ENCODE results near the gene CAMK1. TPM values are rescaled to one million over a fixed set of nuclear protein-coding genes. Genes with fewer than 3 reads are reported as not detected.
A peak's percentile ranks its signal among the peaks of the same experiment; 100 is the strongest.

Gene CAMK1
- total and polyA plus RNA-seq, 9 of the 15 experiments (the other 6 are each of a cell fraction or from before 2014, with no cell fraction given): 0.23 to 10.7 (median 6.0) TPM

- TF ChIP-seq SFPQ (IDR thresholded peaks at IDR 0.05; ENCODE audit: low read depth, low read length) (no peak), MED1 (CRISPR knock-in tag; IDR thresholded peaks at IDR 0.05; ENCODE audit: borderline replicate concordance) (no peak), CHD4 (IDR thresholded peaks at IDR 0.05; ENCODE audit: insufficient read depth, insufficient replicate concordance, low read depth, low read length, poor library complexity, severe bottlenecking) (peak; percentile 87), ZBTB11 (CRISPR knock-in tag; IDR thresholded peaks at IDR 0.05) (no peak), SAP30 (IDR thresholded peaks at IDR 0.05; ENCODE audit: borderline replicate concordance, insufficient read depth, low read depth, low read length, poor library complexity, severe bottlenecking) (no peak), TOE1 (IDR thresholded peaks at IDR 0.05; ENCODE audit: borderline replicate concordance) (peak; percentile 91), TOE1 (CRISPR knock-in tag; IDR thresholded peaks at IDR 0.05; ENCODE audit: borderline replicate concordance, low read depth) (no peak), E2F4 (CRISPR knock-in tag; IDR thresholded peaks at IDR 0.05; ENCODE audit: low read depth) (no peak), KHSRP (IDR thresholded peaks at IDR 0.05) (no peak), GABPB1 (CRISPR knock-in tag; IDR thresholded peaks at IDR 0.05) (no peak), PCBP1 (IDR thresholded peaks at IDR 0.05; ENCODE audit: low read depth, low read length, poor library complexity, severe bottlenecking) (peak; percentile 17), AFF1 (IDR thresholded peaks at IDR 0.05; ENCODE audit: low read depth in 1 of 2, partially characterized antibody in 2 of 2) (no peak), SMARCB1 (IDR thresholded peaks at IDR 0.05; ENCODE audit: insufficient read length, low read depth) (no peak), ZNF778 (CRISPR knock-in tag; IDR thresholded peaks at IDR 0.05) (no peak)
Observed at GRCh38 chr3:9770276-9770812, 597 bp upstream of the CAMK1 start (continued).
